ENCODE data around the gene CACNA1C. TPM values are rescaled to one million over a fixed set of nuclear protein-coding genes. Genes with fewer than 3 reads are reported as not detected.

CACNA1C gene
- total RNA-seq, 1 experiment from 2014 or later: not detected

GRCh38 chr12:2494486-2495192 lies 441.9 kb downstream of the CACNA1C start:
- TF ChIP-seq EZH2 (IDR thresholded peaks at IDR 0.05; ENCODE audit: low read depth) (no peak), CTCF (conservative IDR thresholded peaks at IDR 0.05) (no peak)
- Histone ChIP-seq H2AFZ (no peak overlapping the region), H3K36me3 (ENCODE audit: low read depth) (no peaks in the 10 kb centered on the region), H3K4me3 (no peak overlapping the region), H3K9me2 (ENCODE audit: insufficient read depth) (no peaks in the 10 kb centered on the region), H3K27me3 (ENCODE audit: insufficient read depth, low read depth) (peaks cover 99% of the 10 kb centered on the region), H3K27ac (no peak overlapping the region), H3K79me2 (ENCODE audit: low read depth) (no peaks in the 10 kb centered on the region), H4K20me1 (ENCODE audit: insufficient read depth) (no peaks in the 10 kb centered on the region), H3K4me2 (no peak overlapping the region), H3K9me3 (ENCODE audit: insufficient read depth, low read depth) (no peaks in the 10 kb centered on the region), H3K4me1 (replicated peaks; ENCODE audit: insufficient read depth) (no peaks in the 10 kb centered on the region), H3F3A (ENCODE audit: insufficient read depth, low read depth) (no peaks in the 10 kb centered on the region)
- CTCF ChIA-PET: no interaction called here
- BruUV-seq (replicated peaks): no TSS peak
- no peak for DNase-seq
- intact Hi-C loops (cut with micrococcal nuclease; ENCODE audit: unreplicated experiment): no loop called here
- POLR2A ChIA-PET (ENCODE audit: unreplicated experiment): no interaction called here

- CTCF ChIA-PET: no interaction called here
These were observed 442.8 kb downstream of the CACNA1C start for GRCh38 chr12:2495417-2496112.

GRCh38 chr12:2498964-2499500 lies 446.2 kb downstream of the CACNA1C start:
- no TSS peak for BruUV-seq (replicated peaks)
- no peaks in the 10 kb centered on the region for H3F3A ChIP-seq (ENCODE audit: insufficient read depth, low read depth)
- no peaks in the 10 kb centered on the region for H3K79me2 ChIP-seq (ENCODE audit: low read depth)
- no peaks in the 10 kb centered on the region for H3K4me1 ChIP-seq (replicated peaks; ENCODE audit: insufficient read depth)
- no peaks in the 10 kb centered on the region for H4K20me1 ChIP-seq (ENCODE audit: insufficient read depth)
- H3K27ac ChIP-seq: no peak overlapping the region
- POLR2A ChIA-PET (ENCODE audit: unreplicated experiment): no interaction called here
- no peak overlapping the region for H2AFZ ChIP-seq
- H3K27me3 ChIP-seq (ENCODE audit: insufficient read depth, low read depth): peaks cover 97% of the 10 kb centered on the region
- no peak for DNase-seq
- H3K4me2 ChIP-seq: no peak overlapping the region
- intact Hi-C loops (cut with micrococcal nuclease; ENCODE audit: unreplicated experiment): no loop called here
- no peaks in the 10 kb centered on the region for H3K9me2 ChIP-seq (ENCODE audit: insufficient read depth)
- CTCF ChIA-PET: no interaction called here
- H3K4me3 ChIP-seq: no peak overlapping the region
- H3K36me3 ChIP-seq (ENCODE audit: low read depth): no peaks in the 10 kb centered on the region
- TF ChIP-seq EZH2 (IDR thresholded peaks at IDR 0.05; ENCODE audit: low read depth) (no peak), CTCF (conservative IDR thresholded peaks at IDR 0.05) (no peak)
- H3K9me3 ChIP-seq (ENCODE audit: insufficient read depth, low read depth): no peaks in the 10 kb centered on the region

More at GRCh38 chr12:2495417-2496112, 442.8 kb downstream of the CACNA1C start:
- Histone ChIP-seq H3K27ac (no peak overlapping the region), H3K4me1 (replicated peaks; ENCODE audit: insufficient read depth) (no peaks in the 10 kb centered on the region), H3K36me3 (ENCODE audit: low read depth) (no peaks in the 10 kb centered on the region), H3K4me3 (no peak overlapping the region), H3K27me3 (ENCODE audit: insufficient read depth, low read depth) (peaks cover 99% of the 10 kb centered on the region), H2AFZ (no peak overlapping the region), H3K79me2 (ENCODE audit: low read depth) (no peaks in the 10 kb centered on the region), H3K4me2 (no peak overlapping the region), H3K9me3 (ENCODE audit: insufficient read depth, low read depth) (no peaks in the 10 kb centered on the region), H3K9me2 (ENCODE audit: insufficient read depth) (no peaks in the 10 kb centered on the region), H4K20me1 (ENCODE audit: insufficient read depth) (no peaks in the 10 kb centered on the region), H3F3A (ENCODE audit: insufficient read depth, low read depth) (no peaks in the 10 kb centered on the region)
- no TSS peak for BruUV-seq (replicated peaks)
- no peak for TF ChIP-seq CTCF (conservative IDR thresholded peaks at IDR 0.05)
- no peak for TF ChIP-seq EZH2 (IDR thresholded peaks at IDR 0.05; ENCODE audit: low read depth)
- DNase-seq: no peak
- intact Hi-C loops (cut with micrococcal nuclease; ENCODE audit: unreplicated experiment): no loop called here
- POLR2A ChIA-PET (ENCODE audit: unreplicated experiment): no interaction called here

Data from PC-9 (cell line).